HepG2 (cell line): Measurements from ENCODE around the gene CPEB4.

Experiments
- ARID2 ChIP-seq: sonication (generic); formaldehyde crosslinking; IDR thresholded peaks from 2 replicates; pipeline ENCODE4 v1.8.1; 2022; ENCODE audit warnings: mild to moderate bottlenecking, missing genetic modification reagents, borderline replicate concordance
- ELF1 ChIP-seq: sonication (generic); formaldehyde crosslinking; IDR thresholded peaks from 2 replicates; pipeline ENCODE4 v1.4.0; 2020; ENCODE audit warnings: missing genetic modification reagents
- HCFC1 ChIP-seq: fragments of 150-350 bp; IDR thresholded peaks from 2 replicates; pipeline ENCODE4 v1.6.1; 2014; ENCODE audit warnings: low read depth, low read length
- MAX ChIP-seq: IDR thresholded peaks from 2 replicates; pipeline ENCODE4 v1.6.1; 2012; ENCODE audit warnings: inconsistent platforms
- RBAK ChIP-seq: sonication (generic); formaldehyde crosslinking; IDR thresholded peaks from 2 replicates; pipeline ENCODE4 v1.5.1; 2020; ENCODE audit warnings: mild to moderate bottlenecking, missing genetic modification reagents
- TF ChIP-seq, protein P1 (sequence below): sonication (generic); formaldehyde crosslinking; IDR thresholded peaks from 2 replicates; pipeline ENCODE4 v1.5.0; 2020; ENCODE audit warnings: mild to moderate bottlenecking, missing genetic modification reagents, moderate library complexity

GRCh38 chr5:173881811-173882575, 6.2 kb upstream of the CPEB4 start:
- TF ChIP-seq RBAK (CRISPR knock-in tag) = no peak
- TF ChIP-seq MAX = no peak
- TF ChIP-seq, protein P1, sequence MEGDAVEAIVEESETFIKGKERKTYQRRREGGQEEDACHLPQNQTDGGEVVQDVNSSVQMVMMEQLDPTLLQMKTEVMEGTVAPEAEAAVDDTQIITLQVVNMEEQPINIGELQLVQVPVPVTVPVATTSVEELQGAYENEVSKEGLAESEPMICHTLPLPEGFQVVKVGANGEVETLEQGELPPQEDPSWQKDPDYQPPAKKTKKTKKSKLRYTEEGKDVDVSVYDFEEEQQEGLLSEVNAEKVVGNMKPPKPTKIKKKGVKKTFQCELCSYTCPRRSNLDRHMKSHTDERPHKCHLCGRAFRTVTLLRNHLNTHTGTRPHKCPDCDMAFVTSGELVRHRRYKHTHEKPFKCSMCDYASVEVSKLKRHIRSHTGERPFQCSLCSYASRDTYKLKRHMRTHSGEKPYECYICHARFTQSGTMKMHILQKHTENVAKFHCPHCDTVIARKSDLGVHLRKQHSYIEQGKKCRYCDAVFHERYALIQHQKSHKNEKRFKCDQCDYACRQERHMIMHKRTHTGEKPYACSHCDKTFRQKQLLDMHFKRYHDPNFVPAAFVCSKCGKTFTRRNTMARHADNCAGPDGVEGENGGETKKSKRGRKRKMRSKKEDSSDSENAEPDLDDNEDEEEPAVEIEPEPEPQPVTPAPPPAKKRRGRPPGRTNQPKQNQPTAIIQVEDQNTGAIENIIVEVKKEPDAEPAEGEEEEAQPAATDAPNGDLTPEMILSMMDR (CRISPR knock-in tag) = no peak
- no peak for TF ChIP-seq HCFC1
- no peak for TF ChIP-seq ARID2 (CRISPR knock-in tag)
- no peak for TF ChIP-seq ELF1 (CRISPR knock-in tag)
